GM12878 (cell line): ENCODE measurements around the gene TMEM214. TPM values are rescaled to one million over a fixed set of nuclear protein-coding genes. Genes with fewer than 3 reads are reported as not detected.

Source experiments
- CTCF ChIP-seq, 3 experiments: IDR thresholded peaks in 2 of 3; conservative IDR thresholded peaks in 1 of 3; 2 replicates each; pipeline ENCODE4 v1.5.1; 2011; ENCODE audit warnings: low read depth in 3 of 3, low read length in 3 of 3, mild to moderate bottlenecking in 3 of 3, control low read depth in 2 of 3, moderate library complexity in 2 of 3, inconsistent platforms in 1 of 3, mixed read lengths in 1 of 3; ENCODE audit not compliant: control insufficient read depth in 2 of 3, insufficient read depth in 1 of 3; ENCODE audit errors: extremely low read depth in 1 of 3
- E2F8 ChIP-seq: fragments of 450-650 bp; IDR thresholded peaks from 2 replicates; pipeline ENCODE4 v1.6.1; 2018; ENCODE audit warnings: mild to moderate bottlenecking, low read depth, moderate library complexity; ENCODE audit not compliant: partially characterized antibody
- NR2C1 ChIP-seq: fragments of 450-650 bp; IDR thresholded peaks from 2 replicates; pipeline ENCODE4 v1.6.1; 2017; ENCODE audit warnings: antibody characterized with exemption, mild to moderate bottlenecking, moderate library complexity
- POLR2A ChIP-seq: IDR thresholded peaks from 2 replicates; pipeline ENCODE4 v1.6.1; 2011; ENCODE audit warnings: low read depth, mild to moderate bottlenecking, low read length
- ZNF24 ChIP-seq: fragments of 450-650 bp; IDR thresholded peaks from 2 replicates; pipeline ENCODE4 v1.6.1; 2017; ENCODE audit warnings: antibody characterized with exemption, mild to moderate bottlenecking
- ZNF622 ChIP-seq: fragments of 450-650 bp; IDR thresholded peaks from 2 replicates; pipeline ENCODE4 v1.6.1; 2017; ENCODE audit warnings: mild to moderate bottlenecking, inconsistent platforms
- polyA plus RNA-seq, 11 experiments: library from polyadenylated mRNA; depleted of rRNA in 4 of 11; unstranded in 6 of 11; stranded (reverse) in 5 of 11; fragments of >200 nt; fragmentation: Nextera tagmentation in 4 of 11; fragmentation: Illumina TruSeq in 1 of 11; extraction: Ambion mirVana in 4 of 11; extraction: Trizol in 1 of 11; gene quantifications; 1 replicate in 1 of 11; 2 replicates in 10 of 11; pipeline versions ENCODE4 v1.2.1 to v1.2.3, GENCODE V29; 2011 to 2016; ENCODE audit warnings: inconsistent platforms in 2 of 11, missing spikeins in 2 of 11, low read depth in 1 of 11
- total RNA-seq, 4 experiments: library from RNA; depleted of rRNA in 3 of 4; stranded (reverse); fragments of >200 nt in 3 of 4; fragmentation: Illumina TruSeq in 1 of 4; extraction: Trizol in 1 of 4; gene quantifications; 2 replicates each; pipeline versions ENCODE4 v1.2.1 to v1.2.3, GENCODE V29; 2013 to 2021

TMEM214 gene
- total and polyA plus RNA-seq, 10 of the 15 experiments (the other 5 are each of a cell fraction or from before 2014, with no cell fraction given), result 10.4 to 79.2 (median 45.0) TPM

GRCh38 chr2:27086090-27086723 is 53.4 kb downstream of the TMEM214 start (continued):
- TF ChIP-seq ZNF622 (no peak; the same call in 1 of the 2 replicates), CTCF (IDR thresholded peaks at IDR 0.05 in 2 of 3, conservative IDR thresholded peaks at IDR 0.05 in 1 of 3; ENCODE audit: control insufficient read depth in 2 of 3, extremely low read depth in 1 of 3, insufficient read depth in 1 of 3, low read depth in 3 of 3, low read length in 3 of 3) (peak; percentile 77 to 95 (median 83)), ZNF24 (peak; percentile 60; the same call in 1 of the 2 replicates), E2F8 (peak; percentile 66), POLR2A (peak; percentile 80), NR2C1 (no peak)
